Muscle layer of colon (tissue), 2 donors: Measurements from ENCODE around the gene MYO1H.
A peak's percentile ranks its signal among the peaks of the same experiment; 100 is the strongest.
"Not testable (repeated sequence)": the region's sequence is repeated elsewhere in the genome, so short reads cannot be mapped to it uniquely, and the experiment has no call there.

ENCODE experiments used
- H3K27ac ChIP-seq: one replicate; pipeline ENCODE4 v1.7.0; 2013; ENCODE audit warnings: low read depth, mild to moderate bottlenecking, low read length, moderate library complexity
- H3K27me3 ChIP-seq, 2 donors: one replicate each; pipeline ENCODE4 v1.7.0; 2013; ENCODE audit warnings: low read length in 2 of 2, mild to moderate bottlenecking in 2 of 2; ENCODE audit not compliant: insufficient read depth in 2 of 2, control insufficient read depth in 1 of 2
- H3K36me3 ChIP-seq: one replicate; pipeline ENCODE4 v1.7.0; 2013; ENCODE audit warnings: mild to moderate bottlenecking, low read length; ENCODE audit not compliant: insufficient read depth
- H3K4me1 ChIP-seq: one replicate; pipeline ENCODE4 v1.7.0; 2013; ENCODE audit warnings: mild to moderate bottlenecking, low read length; ENCODE audit not compliant: insufficient read depth
- H3K4me3 ChIP-seq, 2 donors: one replicate each; pipeline ENCODE4 v1.7.0; 2013; ENCODE audit warnings: low read length in 2 of 2, low read depth in 1 of 2, mild to moderate bottlenecking in 1 of 2, moderate library complexity in 1 of 2
- H3K9ac ChIP-seq: one replicate; pipeline ENCODE4 v1.7.0; 2013; ENCODE audit warnings: low read length
- H3K9me3 ChIP-seq: one replicate; pipeline ENCODE4 v1.7.0; 2013; ENCODE audit warnings: mild to moderate bottlenecking, low read length
- donor health status: abdominal sarcoma.
- donor health status: Adenocarcinoma of cecum.

Gene MYO1H

GRCh38 chr12:109464642-109465351 is 117.1 kb downstream of the MYO1H start:
- no peak overlapping the region for H3K9ac ChIP-seq
- no peaks in the 10 kb centered on the region for H3K27me3 ChIP-seq
- H3K4me1 ChIP-seq = peaks cover 97% of the 10 kb centered on the region
- no peaks in the 10 kb centered on the region for H3K9me3 ChIP-seq
- no peak overlapping the region for H3K4me3 ChIP-seq
- H3K36me3 ChIP-seq = peaks cover 20% of the 10 kb centered on the region
- H3K27ac ChIP-seq = peak overlapping the region; percentile 99

- H3K4me3 ChIP-seq = peak overlapping the region in 1 of 2 donors; percentile 1
- no peak overlapping the region for H3K9ac ChIP-seq
- peak overlapping the region; percentile 29 for H3K27ac ChIP-seq
- no peaks in the 10 kb centered on the region for H3K27me3 ChIP-seq
- peaks cover 15% of the 10 kb centered on the region for H3K36me3 ChIP-seq
- H3K9me3 ChIP-seq = no peaks in the 10 kb centered on the region
- peaks cover 89% of the 10 kb centered on the region for H3K4me1 ChIP-seq
Measured at GRCh38 chr12:109466305-109466704, 118.6 kb downstream of the MYO1H start.

DNA sequence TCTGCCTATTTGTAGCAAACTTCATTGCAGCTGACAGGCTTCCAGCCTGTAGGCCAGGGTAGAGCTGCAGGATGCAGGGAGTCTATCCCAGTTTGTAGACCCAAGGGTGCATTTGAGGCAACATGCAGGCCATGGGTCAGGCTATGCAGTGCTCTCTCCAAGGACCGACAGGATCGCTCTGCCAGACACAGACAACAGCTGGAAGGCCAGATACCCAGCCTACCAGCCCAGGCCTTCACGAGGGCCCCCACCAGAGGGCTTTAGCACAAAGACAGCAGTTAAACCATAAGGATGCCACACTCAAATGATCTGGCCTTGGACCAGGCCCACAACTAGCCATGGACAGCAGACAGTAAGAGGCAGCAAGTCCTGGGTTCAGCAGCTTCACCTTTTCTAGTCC is 119.1 kb downstream of the MYO1H start:
- peak overlapping the region; percentile 12 for H3K9ac ChIP-seq
- peaks cover 15% of the 10 kb centered on the region for H3K36me3 ChIP-seq
- H3K9me3 ChIP-seq = no peaks in the 10 kb centered on the region
- peak overlapping the region; percentile 29 for H3K27ac ChIP-seq
- no peaks in the 10 kb centered on the region for H3K27me3 ChIP-seq
- peaks cover 84% of the 10 kb centered on the region for H3K4me1 ChIP-seq
- H3K4me3 ChIP-seq = peak overlapping the region in 1 of 2 donors; percentile 1

GRCh38 chr12:109467978-109468676 is 120.4 kb downstream of the MYO1H start:
- Histone ChIP-seq H3K9me3 (no peaks in the 10 kb centered on the region), H3K9ac (peak overlapping the region; percentile 17), H3K4me3 (no peak overlapping the region), H3K27me3 (no peaks in the 10 kb centered on the region), H3K36me3 (peaks cover 15% of the 10 kb centered on the region), H3K4me1 (peaks cover 72% of the 10 kb centered on the region), H3K27ac (peak overlapping the region; percentile 29)

DNA sequence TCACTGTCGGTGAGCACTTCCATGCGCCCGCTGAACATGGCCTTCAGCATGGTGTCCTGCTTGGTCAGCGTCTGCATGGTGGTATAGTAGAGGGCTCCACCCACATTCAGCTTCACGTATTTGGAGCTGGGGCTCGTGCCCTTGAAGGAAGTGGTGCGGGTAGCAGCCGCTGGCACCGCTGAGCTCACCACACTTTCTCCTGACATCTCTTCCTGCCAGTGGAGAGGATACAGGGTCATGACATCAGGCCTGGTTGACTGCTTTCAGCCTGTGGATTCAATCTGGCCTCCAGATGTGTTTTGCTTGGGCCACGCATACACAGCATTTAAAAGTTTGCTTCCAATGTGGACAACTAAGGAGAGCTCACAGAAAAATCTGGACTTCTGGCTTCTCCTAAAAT is 121.8 kb downstream of the MYO1H start:
- no peak overlapping the region for H3K4me3 ChIP-seq
- no peak overlapping the region for H3K9ac ChIP-seq
- H3K27me3 ChIP-seq = no peaks in the 10 kb centered on the region
- peak overlapping the region; percentile 3 for H3K27ac ChIP-seq
- H3K36me3 ChIP-seq = peaks cover 15% of the 10 kb centered on the region
- peaks cover 71% of the 10 kb centered on the region for H3K4me1 ChIP-seq
- H3K9me3 ChIP-seq = no peaks in the 10 kb centered on the region

DNA sequence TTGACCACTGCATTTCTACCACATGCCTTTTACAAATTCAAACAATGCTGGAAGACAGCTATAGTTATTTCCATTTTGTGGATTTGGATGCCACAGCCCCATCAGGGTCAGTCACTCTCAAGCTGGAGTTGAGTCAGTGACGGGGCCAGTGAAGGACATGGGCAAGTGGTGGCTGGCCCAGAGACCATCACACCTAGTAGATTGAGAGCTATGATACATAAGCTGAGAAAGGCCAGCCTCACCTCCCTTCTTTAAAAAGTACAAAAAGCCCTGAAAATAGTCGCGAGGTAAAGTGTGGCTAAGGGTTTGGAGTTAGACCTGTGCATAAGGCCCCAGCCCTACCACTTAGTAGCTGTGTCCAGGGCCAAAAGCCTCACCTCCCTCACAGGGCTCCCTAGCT is 125.3 kb downstream of the MYO1H start:
- H3K4me1 ChIP-seq = peaks cover 56% of the 10 kb centered on the region
- H3K27ac ChIP-seq = no peak overlapping the region
- H3K4me3 ChIP-seq = no peak overlapping the region
- no peaks in the 10 kb centered on the region for H3K27me3 ChIP-seq
- H3K36me3 ChIP-seq = peaks cover 15% of the 10 kb centered on the region
- H3K9ac ChIP-seq = no peak overlapping the region
- no peaks in the 10 kb centered on the region for H3K9me3 ChIP-seq

- Histone ChIP-seq H3K36me3 (peaks cover 11% of the 10 kb centered on the region), H3K4me1 (peaks cover 58% of the 10 kb centered on the region)
- H3K27ac ChIP-seq, H3K27me3 ChIP-seq, H3K4me3 ChIP-seq, H3K9ac ChIP-seq, H3K9me3 ChIP-seq: not testable (repeated sequence)
Measured at GRCh38 chr12:109473526-109474270, 126.0 kb downstream of the MYO1H start.

- Histone ChIP-seq H3K27me3 (no peaks in the 10 kb centered on the region), H3K27ac (no peak overlapping the region), H3K4me1 (peaks cover 53% of the 10 kb centered on the region), H3K9me3 (no peaks in the 10 kb centered on the region), H3K4me3 (peak overlapping the region in 1 of 2 donors; percentile 98), H3K36me3 (no peaks in the 10 kb centered on the region), H3K9ac (no peak overlapping the region)
Measured at GRCh38 chr12:109475121-109475520, 127.4 kb downstream of the MYO1H start.

- Histone ChIP-seq H3K9me3 (no peaks in the 10 kb centered on the region), H3K27me3 (no peaks in the 10 kb centered on the region), H3K27ac (peak overlapping the region; percentile 97), H3K9ac (peak overlapping the region; percentile 85), H3K4me3 (peak overlapping the region; percentile 78 to 98), H3K36me3 (no peaks in the 10 kb centered on the region), H3K4me1 (peaks cover 49% of the 10 kb centered on the region)
Measured at GRCh38 chr12:109475993-109476806, 128.5 kb downstream of the MYO1H start.

GRCh38 chr12:109476807-109477184 is 129.1 kb downstream of the MYO1H start:
- H3K4me3 ChIP-seq = peak overlapping the region; percentile 78 to 98
- H3K27me3 ChIP-seq = no peaks in the 10 kb centered on the region
- no peaks in the 10 kb centered on the region for H3K36me3 ChIP-seq
- H3K9me3 ChIP-seq = no peaks in the 10 kb centered on the region
- H3K4me1 ChIP-seq = peaks cover 49% of the 10 kb centered on the region
- peak overlapping the region; percentile 97 for H3K27ac ChIP-seq
- peak overlapping the region; percentile 85 for H3K9ac ChIP-seq
